GM12801 (cell line): ENCODE measurements around the gene PITPNM1.

Experiments
- CTCF ChIP-seq: IDR thresholded peaks from one replicate; pipeline ENCODE4 v1.5.1; 2011; ENCODE audit warnings: control low read depth; ENCODE audit not compliant: insufficient read length; ENCODE audit errors: extremely low read depth

The PITPNM1 gene

DNA sequence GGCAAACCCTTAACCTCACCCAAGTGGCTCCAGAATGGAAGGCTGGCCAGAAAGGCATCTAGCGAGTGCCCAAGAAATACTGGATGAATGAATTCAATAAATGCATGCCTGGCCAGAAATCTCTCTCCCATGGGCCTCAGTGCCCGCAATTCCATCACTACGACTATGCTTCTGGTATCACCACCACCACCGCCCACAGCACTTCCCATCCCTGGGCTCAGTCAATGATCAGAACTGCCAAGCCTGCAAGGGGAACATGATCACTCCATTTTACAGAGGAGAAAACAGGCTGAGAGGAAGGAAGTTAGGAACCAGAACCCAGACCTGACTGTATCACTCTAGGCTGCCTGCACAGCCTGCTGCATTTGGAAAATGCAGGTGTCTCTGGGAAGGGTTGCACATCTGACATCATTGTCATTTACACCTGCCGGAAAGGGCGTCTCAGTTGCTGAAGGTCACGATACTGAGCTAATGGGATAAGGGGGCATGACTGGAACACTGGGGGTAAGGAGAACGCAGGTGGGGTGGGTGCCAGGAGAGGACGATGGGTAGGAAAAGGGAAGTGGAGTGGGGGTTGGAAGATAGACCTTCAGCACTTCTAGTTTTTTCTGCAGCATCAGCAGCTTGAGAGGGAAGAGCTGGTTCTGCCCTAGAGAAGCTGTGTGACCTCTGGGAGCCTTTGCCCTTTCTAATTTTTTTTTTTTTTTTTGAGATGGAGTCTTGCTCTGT lies 55.9 kb downstream of the PITPNM1 start:
- no peak for TF ChIP-seq CTCF

DNA sequence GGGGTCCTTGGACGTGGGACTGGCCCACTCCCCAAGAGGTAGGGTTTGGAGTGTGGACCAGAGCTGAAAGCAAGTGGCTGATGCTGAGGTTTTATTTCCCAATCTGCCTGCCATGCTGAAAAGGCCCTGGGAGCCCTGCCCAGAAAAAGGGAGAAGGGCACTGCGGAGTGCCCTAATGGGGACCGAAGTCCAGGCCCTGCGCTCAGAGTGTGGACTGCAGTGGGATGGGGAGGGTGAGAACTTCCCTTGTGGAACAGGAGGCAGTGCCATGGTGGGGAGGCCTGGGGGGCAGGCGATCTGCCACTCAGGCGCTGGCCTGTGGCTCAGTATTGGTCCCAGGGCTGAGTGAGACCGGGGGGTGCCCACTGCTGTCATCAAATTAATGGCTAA lies 56.9 kb downstream of the PITPNM1 start:
- no peak for TF ChIP-seq CTCF

DNA sequence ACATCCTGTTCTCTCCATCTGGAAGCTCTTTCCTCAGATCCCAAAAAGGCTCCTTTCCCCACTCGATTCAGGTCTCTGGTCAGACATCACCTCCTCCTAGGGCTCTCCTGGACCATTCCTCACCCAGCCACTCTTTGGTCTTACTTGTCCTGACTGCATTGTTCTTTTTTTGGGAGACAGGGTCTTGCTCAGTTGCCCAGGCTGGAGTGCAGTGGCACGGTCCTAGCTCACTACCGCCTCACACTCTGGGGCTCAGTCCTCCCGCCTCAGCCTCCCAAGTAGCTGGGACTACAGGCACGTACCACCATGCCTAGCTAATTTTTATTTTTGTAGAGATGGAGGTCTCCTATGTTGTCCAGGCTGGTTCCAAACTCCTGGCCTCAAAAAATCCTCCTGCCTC lies 59.6 kb downstream of the PITPNM1 start:
- TF ChIP-seq CTCF: no peak

DNA sequence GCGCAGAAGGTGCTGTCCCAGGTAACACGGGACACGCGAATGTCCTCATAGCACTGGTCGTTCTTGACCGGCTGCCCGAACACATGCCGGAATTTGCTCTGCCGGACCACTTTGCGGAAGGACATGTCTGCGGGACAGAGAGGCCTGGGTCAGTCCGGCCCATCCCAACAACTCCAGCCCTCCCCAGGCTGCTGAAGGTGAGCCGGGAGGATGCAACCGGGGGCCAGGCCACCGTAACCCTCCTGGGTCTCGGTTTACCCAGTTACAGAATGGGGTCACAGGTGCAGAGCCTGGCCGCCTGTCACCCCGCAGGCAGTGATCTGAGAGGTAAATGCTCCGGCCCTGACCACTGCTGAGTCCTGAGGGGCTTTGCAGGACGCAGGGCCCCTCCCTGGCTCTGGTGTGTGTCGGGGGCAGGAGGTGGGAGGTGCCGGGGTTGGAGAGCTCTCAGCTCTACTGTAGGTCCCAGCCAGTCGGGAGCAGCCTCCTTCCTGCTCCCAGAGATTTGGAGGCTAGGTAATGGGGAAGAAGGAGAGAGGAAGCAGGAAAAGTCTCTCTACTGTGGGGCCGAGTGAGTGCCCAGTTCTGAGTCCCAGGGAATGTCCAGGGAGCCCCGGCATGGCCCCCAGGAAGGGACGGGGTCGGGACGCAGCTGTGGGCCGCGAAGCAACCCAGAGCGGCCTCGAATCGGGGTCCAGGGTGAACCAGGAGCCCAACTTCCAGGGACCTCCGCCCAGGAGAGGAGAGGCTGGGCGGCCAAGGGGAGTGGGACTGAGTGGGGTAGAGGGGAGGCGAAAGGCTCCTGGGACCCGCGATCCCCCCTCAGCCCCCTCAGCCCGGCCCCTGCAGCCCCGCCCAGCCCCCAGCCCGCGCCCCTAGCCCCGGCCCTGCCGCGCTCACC lies 62.4 kb downstream of the PITPNM1 start:
- TF ChIP-seq CTCF: no peak
